Stimulated activated effector memory CD8-positive, alpha-beta T cell treated with anti-CD3 and anti-CD28 coated beads, Interleukin-12 subunit alpha, Interleukin-12 subunit beta, amount 100 ng/mL, for 72 hours (primary cell): ENCODE measurements around the gene USP37.

Experiments
- ATAC-seq: fragments of 150-1000 bp; cut with Tn5 transposase; 2 replicates; pipeline ENCODE4 v1.10.0; 2021
- DNase-seq, 2 donors: peaks; one replicate each; pipeline ENCODE4 v3.0.0; 2021 to 2022; ENCODE audit warnings: low spot score in 2 of 2
- H3K27ac Mint-ChIP-seq: one replicate; pipeline ENCODE4 v1.8.0; 2022; ENCODE audit warnings: mild to moderate bottlenecking, mixed read lengths
- H3K36me3 Mint-ChIP-seq: one replicate; pipeline ENCODE4 v1.8.0; 2022; ENCODE audit warnings: mild to moderate bottlenecking, mixed read lengths
- H3K4me1 Mint-ChIP-seq: one replicate; pipeline ENCODE4 v1.8.0; 2022; ENCODE audit warnings: mixed read lengths
- H3K4me3 Mint-ChIP-seq: one replicate; pipeline ENCODE4 v1.8.0; 2022; ENCODE audit warnings: mild to moderate bottlenecking, mixed read lengths
- H3K9me3 Mint-ChIP-seq: one replicate; pipeline ENCODE4 v1.8.0; 2022; ENCODE audit warnings: mixed read lengths

USP37 gene

DNA sequence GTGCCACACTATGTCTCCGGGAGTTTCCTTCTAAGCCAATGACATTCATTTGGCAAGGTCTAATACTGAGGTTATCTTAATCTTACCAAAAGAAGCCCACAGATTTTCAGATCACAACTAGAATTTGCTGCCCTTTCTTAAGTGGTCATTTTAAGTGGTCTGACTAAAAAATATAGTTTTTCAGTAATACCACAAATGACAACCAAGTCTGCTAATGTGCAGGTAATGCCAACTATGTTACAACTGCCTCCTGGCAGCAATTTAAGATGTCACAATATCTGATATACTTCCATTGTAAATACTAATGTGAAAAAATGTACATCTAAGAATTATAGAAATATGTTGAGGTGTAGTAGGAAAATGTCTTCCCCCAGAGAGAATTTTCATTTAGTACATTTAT, 49.3 kb downstream of the USP37 start:
- ATAC-seq (no peak), DNase-seq (no peak)
- Mint-ChIP-seq H3K27ac (peak overlapping the region; percentile 20), H3K36me3 (peaks cover 75% of the 10 kb centered on the region), H3K4me3 (no peak overlapping the region), H3K4me1 (peaks cover 20% of the 10 kb centered on the region), H3K9me3 (no peaks in the 10 kb centered on the region)

DNA sequence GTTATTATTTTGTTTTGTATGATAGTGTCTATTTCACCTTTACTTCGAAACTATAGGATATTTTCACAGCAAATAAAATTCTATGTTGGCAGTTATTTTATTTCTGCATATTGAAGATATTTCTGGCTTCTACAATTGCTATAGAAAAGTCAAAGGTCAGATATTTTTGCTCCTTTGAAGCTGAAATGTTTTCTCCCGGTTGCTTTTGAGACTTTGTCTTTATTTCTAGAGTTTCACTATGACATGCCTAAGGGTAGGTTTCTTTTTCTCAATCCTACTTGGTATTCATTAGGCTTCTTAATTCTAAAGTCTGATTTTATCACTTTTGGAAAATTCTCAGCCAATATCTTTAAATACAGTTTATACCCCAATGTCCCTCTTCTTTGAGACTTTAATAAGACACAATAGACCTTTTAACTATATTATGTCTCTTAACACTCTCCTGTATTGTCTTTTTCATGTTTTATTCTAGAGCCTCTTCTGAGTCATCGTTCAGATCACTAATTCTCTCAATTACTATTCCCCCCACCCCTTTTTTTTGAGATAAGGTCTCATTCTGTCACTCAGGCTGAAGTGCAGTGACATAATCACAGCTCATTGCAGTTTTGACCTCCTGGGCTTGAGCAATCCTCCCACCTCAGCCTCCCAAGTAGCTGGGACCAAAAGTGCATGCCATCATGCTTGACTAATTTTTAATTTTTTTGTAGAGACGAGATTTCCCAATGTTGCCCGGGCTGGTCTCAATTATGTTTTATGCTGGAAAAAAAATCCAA, 50.5 kb downstream of the USP37 start:
- Mint-ChIP-seq H3K4me1 (peaks cover 20% of the 10 kb centered on the region), H3K9me3 (no peaks in the 10 kb centered on the region), H3K4me3 (no peak overlapping the region), H3K36me3 (peaks cover 74% of the 10 kb centered on the region), H3K27ac (peak overlapping the region; percentile 24)
- ATAC-seq, result peak; percentile 65
- DNase-seq, result no peak

DNA sequence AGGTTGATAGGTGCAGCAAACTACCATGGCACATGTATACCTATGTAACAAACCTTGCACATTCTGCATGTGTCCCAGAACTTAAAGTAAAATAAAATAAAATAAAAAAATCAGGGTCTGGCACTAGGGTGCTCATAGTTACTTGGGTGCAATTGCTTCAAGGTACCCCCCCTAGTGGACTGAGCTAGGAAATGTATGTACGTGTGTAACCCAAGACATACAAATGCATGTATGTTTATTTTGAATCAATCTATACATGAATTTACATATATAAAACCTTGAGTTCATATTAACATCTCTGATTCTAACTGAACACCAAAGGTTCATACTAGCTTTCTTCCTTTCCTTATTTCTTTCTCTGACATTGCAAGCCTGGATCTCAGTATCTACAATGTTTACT, 51.5 kb downstream of the USP37 start:
- H3K4me3 Mint-ChIP-seq, result no peak overlapping the region
- ATAC-seq (no peak), DNase-seq (no peak)
- peaks cover 20% of the 10 kb centered on the region for H3K4me1 Mint-ChIP-seq
- no peak overlapping the region for H3K27ac Mint-ChIP-seq
- peaks cover 73% of the 10 kb centered on the region for H3K36me3 Mint-ChIP-seq
- no peaks in the 10 kb centered on the region for H3K9me3 Mint-ChIP-seq

- peaks cover 20% of the 10 kb centered on the region for H3K4me1 Mint-ChIP-seq
- H3K36me3 Mint-ChIP-seq, result peaks cover 73% of the 10 kb centered on the region
- H3K27ac Mint-ChIP-seq, result no peak overlapping the region
- no peak for ATAC-seq
- H3K9me3 Mint-ChIP-seq, result no peaks in the 10 kb centered on the region
- no peak for DNase-seq
- no peak overlapping the region for H3K4me3 Mint-ChIP-seq
These were observed 54.5 kb downstream of the USP37 start for GRCh38 chr2:218513676-218514075.

DNA sequence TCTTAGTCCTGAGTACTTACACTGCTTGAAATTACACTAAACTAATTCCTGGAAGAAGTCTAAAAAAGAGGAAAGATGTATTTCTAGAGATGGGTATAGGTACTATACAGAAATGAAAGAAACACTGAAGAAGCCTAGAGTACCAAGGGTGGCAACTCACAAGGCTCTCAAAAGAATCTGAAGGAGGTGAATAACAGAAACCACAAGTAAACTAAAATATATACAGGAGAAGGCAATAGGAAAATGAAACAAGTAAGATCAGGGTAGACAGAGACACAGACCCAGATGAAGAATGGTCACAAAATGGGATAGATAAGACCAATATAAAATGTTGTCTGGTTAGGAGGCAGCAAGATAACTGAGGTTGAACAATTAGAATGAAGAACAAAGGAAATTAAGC, 59.9 kb downstream of the USP37 start:
- Mint-ChIP-seq H3K36me3 (peaks cover 98% of the 10 kb centered on the region), H3K9me3 (no peaks in the 10 kb centered on the region), H3K4me1 (peaks cover 6% of the 10 kb centered on the region), H3K4me3 (no peak overlapping the region), H3K27ac (no peak overlapping the region)
- ATAC-seq (no peak), DNase-seq (no peak)

DNA sequence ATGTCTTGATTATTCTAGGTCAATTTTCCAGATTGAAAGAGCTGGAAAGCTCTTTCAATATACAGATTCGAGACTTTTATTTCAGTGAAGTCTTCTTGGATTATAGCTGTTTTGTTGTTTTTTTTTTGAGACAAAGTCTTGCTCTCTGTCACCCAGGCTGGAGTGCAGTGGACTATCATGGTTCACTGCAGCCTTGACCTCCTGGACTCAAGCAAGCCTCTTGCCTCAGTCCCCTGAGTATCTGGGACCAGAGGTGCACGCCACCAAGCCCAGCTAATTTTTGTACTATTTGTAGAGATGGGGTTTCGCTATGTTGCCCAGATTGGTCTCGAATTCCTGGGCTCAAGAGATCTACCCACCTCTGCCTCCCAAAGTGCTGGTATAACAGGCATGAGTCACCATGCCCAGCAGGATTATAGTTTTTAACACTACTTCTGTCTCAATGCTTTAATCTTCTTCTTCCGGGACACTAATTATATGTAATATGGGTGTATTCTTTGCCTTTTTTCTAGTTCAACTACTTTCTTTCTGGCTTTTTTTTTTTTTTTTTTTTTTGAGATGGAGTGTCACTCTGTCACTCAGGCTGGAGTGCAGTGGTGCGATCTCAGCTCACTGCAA, 62.3 kb downstream of the USP37 start:
- no peak for ATAC-seq
- H3K9me3 Mint-ChIP-seq, result no peaks in the 10 kb centered on the region
- H3K36me3 Mint-ChIP-seq, result peaks cover 100% of the 10 kb centered on the region
- H3K4me3 Mint-ChIP-seq, result no peak overlapping the region
- H3K27ac Mint-ChIP-seq, result no peak overlapping the region
- no peak for DNase-seq
- peaks cover 6% of the 10 kb centered on the region for H3K4me1 Mint-ChIP-seq

- DNase-seq (no peak), ATAC-seq (no peak)
- Mint-ChIP-seq H3K27ac (peak overlapping the region; percentile 26), H3K36me3 (peaks cover 100% of the 10 kb centered on the region), H3K4me1 (no peaks in the 10 kb centered on the region), H3K4me3 (no peak overlapping the region), H3K9me3 (no peaks in the 10 kb centered on the region)
These were observed 66.5 kb downstream of the USP37 start for GRCh38 chr2:218501665-218502064.

GRCh38 chr2:218500501-218501060, 67.6 kb downstream of the USP37 start:
- DNase-seq (no peak), ATAC-seq (no peak)
- no peak overlapping the region for H3K4me3 Mint-ChIP-seq
- H3K4me1 Mint-ChIP-seq, result no peaks in the 10 kb centered on the region
- no peak overlapping the region for H3K27ac Mint-ChIP-seq
- no peaks in the 10 kb centered on the region for H3K9me3 Mint-ChIP-seq
- peaks cover 100% of the 10 kb centered on the region for H3K36me3 Mint-ChIP-seq

GRCh38 chr2:218485986-218486667, 82.0 kb downstream of the USP37 start:
- Mint-ChIP-seq H3K36me3 (peaks cover 100% of the 10 kb centered on the region), H3K27ac (no peak overlapping the region), H3K4me3 (no peak overlapping the region), H3K4me1 (no peaks in the 10 kb centered on the region), H3K9me3 (no peaks in the 10 kb centered on the region)
- no peak for DNase-seq
- no peak for ATAC-seq

- no peak for DNase-seq
- H3K4me3 Mint-ChIP-seq, result no peak overlapping the region
- H3K9me3 Mint-ChIP-seq, result no peaks in the 10 kb centered on the region
- no peaks in the 10 kb centered on the region for H3K4me1 Mint-ChIP-seq
- ATAC-seq, result no peak
- H3K27ac Mint-ChIP-seq, result no peak overlapping the region
- H3K36me3 Mint-ChIP-seq, result peaks cover 100% of the 10 kb centered on the region
These were observed 85.5 kb downstream of the USP37 start for GRCh38 chr2:218482651-218483050.

GRCh38 chr2:218479595-218479994, 88.6 kb downstream of the USP37 start:
- Mint-ChIP-seq H3K4me3 (no peak overlapping the region), H3K9me3 (no peaks in the 10 kb centered on the region), H3K27ac (no peak overlapping the region), H3K4me1 (no peaks in the 10 kb centered on the region), H3K36me3 (peaks cover 100% of the 10 kb centered on the region)
- no peak for DNase-seq
- no peak for ATAC-seq

DNA sequence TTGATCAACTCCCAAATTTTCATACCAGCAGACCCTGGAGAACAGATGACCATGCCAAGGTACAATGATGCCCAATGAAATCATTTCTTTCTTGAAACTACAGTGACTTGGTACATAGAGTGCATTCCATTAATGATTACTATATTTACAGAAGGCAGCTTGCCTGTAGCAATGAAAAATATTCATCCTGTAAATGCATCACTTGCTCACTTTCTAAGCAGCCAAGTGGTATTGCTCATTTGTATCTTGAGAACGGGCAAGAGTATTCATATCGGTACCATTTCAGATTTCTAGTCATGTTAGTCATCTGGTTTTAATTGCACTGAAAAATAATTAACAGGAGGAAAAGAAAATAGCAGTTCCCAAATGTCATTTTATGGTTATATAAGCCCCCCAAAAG, 89.6 kb downstream of the USP37 start:
- H3K36me3 Mint-ChIP-seq, result peaks cover 100% of the 10 kb centered on the region
- no peak overlapping the region for H3K27ac Mint-ChIP-seq
- no peaks in the 10 kb centered on the region for H3K9me3 Mint-ChIP-seq
- DNase-seq (no peak), ATAC-seq (peak; percentile 56)
- H3K4me1 Mint-ChIP-seq, result no peaks in the 10 kb centered on the region
- H3K4me3 Mint-ChIP-seq, result no peak overlapping the region

DNA sequence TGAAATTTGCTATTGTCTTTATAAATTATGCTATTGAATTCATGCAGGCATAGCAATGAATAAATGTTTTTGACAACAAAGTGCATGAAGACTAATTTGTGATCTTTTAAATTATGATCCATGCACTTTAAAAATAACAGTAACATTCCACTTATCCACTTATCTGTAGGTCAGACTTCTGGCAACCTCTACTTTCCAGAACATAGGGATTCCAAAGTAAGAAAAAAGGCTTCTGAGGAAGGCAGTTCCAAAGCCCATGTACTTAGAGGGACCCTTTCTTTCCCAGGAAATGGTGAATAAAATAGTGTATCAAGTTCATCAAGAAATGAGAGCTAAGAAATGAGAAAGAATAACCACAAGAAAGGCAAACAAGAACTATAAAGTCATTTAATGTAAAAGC, 90.9 kb downstream of the USP37 start:
- no peak overlapping the region for H3K4me3 Mint-ChIP-seq
- H3K27ac Mint-ChIP-seq, result no peak overlapping the region
- no peaks in the 10 kb centered on the region for H3K9me3 Mint-ChIP-seq
- ATAC-seq, result no peak
- H3K36me3 Mint-ChIP-seq, result peaks cover 100% of the 10 kb centered on the region
- DNase-seq, result no peak
- no peaks in the 10 kb centered on the region for H3K4me1 Mint-ChIP-seq

GRCh38 chr2:218476676-218477075, 91.5 kb downstream of the USP37 start:
- ATAC-seq (no peak), DNase-seq (no peak)
- peaks cover 100% of the 10 kb centered on the region for H3K36me3 Mint-ChIP-seq
- H3K4me3 Mint-ChIP-seq, result no peak overlapping the region
- peaks cover 2% of the 10 kb centered on the region for H3K4me1 Mint-ChIP-seq
- no peak overlapping the region for H3K27ac Mint-ChIP-seq
- H3K9me3 Mint-ChIP-seq, result no peaks in the 10 kb centered on the region

DNA sequence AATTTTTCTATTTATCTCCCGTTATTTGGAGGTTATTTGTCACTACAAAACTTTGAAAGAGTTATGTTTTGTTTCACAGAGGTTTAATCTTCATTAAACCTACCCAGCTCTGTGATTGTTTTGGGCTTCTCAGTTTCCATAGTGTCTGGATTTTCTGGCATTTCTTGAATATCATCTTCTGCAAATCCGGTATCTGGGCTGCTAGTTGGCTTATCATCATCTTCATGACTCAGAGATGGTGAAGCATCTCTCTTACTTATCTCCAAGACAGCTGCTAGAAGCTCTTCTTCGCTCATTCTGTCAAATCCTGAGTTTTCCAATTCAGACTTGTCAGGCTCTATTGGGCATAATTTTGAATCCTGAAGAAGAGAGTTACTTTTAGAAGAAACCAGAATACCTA, 93.6 kb downstream of the USP37 start:
- H3K36me3 Mint-ChIP-seq, result peaks cover 100% of the 10 kb centered on the region
- H3K9me3 Mint-ChIP-seq, result no peaks in the 10 kb centered on the region

More for the DNA sequence above, 93.6 kb downstream of the USP37 start:
- no peak for DNase-seq
- ATAC-seq, result no peak
- H3K27ac Mint-ChIP-seq, result no peak overlapping the region
- H3K4me1 Mint-ChIP-seq, result peaks cover 12% of the 10 kb centered on the region
- no peak overlapping the region for H3K4me3 Mint-ChIP-seq
